Urinary bladder (tissue), 4 donors: Measurements from ENCODE around the gene DIAPH2. TPM values are rescaled to one million over a fixed set of nuclear protein-coding genes. Genes with fewer than 3 reads are reported as not detected.

Source experiments
- DNase-seq: peaks from one replicate; pipeline ENCODE4 v3.0.0-alpha.2; 2015; ENCODE audit errors: extremely low spot score
- H3K27ac ChIP-seq: one replicate; pipeline ENCODE4 v1.5.1; 2013; ENCODE audit warnings: low read depth, mild to moderate bottlenecking, moderate library complexity
- H3K36me3 ChIP-seq: one replicate; pipeline ENCODE4 v1.6.1; 2013; ENCODE audit warnings: mild to moderate bottlenecking, moderate library complexity; ENCODE audit not compliant: insufficient read depth
- H3K4me1 ChIP-seq: one replicate; pipeline ENCODE4 v1.6.1; 2013; ENCODE audit warnings: mild to moderate bottlenecking, moderate library complexity; ENCODE audit not compliant: insufficient read depth
- H3K4me3 ChIP-seq: one replicate; pipeline ENCODE4 v1.5.1; 2013; ENCODE audit warnings: low read depth, low read length
- WGBS: extraction: QIAGEN DNeasy Blood & Tissue Kit; methylation state at CpG from one replicate; pipeline ENCODE4 v1.1.7; 2013; 5-methylcytosine and 5-hydroxymethylcytosine counted together
- polyA plus RNA-seq: library from polyadenylated mRNA; stranded (reverse); fragments of 200-250 nt; gene quantifications from one replicate; pipeline ENCODE4 v1.2.3, GENCODE V29; 2013
- total RNA-seq: library from RNA; depleted of rRNA; stranded (reverse); fragments of >200 nt; gene quantifications from one replicate; pipeline ENCODE4 v1.2.3, GENCODE V29; 2014
- donor health status: healthy with polysubstance abuse.
- donor health status: healthy.

DIAPH2 gene
- total and polyA plus RNA-seq, 2 donors = 11.8 to 52.2 TPM

DNA sequence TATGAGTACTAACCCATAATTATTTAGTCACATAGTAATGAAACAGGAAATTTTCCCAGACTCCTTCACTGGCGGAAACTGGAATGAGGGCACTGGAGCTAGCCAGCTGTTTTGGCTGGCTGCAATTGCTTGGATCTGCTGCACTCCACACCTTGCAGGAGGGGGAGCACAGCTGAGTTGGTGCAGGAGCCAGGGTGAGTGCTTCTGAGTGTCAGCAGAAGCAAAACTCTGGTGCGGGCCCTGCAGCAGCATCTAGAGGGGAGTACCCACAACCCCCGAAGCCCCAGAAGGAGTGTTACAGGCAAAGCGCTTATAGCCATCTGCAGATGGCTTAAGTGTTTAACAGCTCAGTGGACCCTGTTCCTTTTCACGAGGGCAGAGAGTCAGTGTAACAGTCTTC lies 295.1 kb downstream of the DIAPH2 start:
- no peaks in the 10 kb centered on the region for H3K4me1 ChIP-seq
- DNase-seq = no peak
- no peak overlapping the region for H3K27ac ChIP-seq
- H3K4me3 ChIP-seq = no peak overlapping the region
- no peaks in the 10 kb centered on the region for H3K36me3 ChIP-seq
- WGBS = 78% methylated on average over 5 of the region's 5 CpGs

DNA sequence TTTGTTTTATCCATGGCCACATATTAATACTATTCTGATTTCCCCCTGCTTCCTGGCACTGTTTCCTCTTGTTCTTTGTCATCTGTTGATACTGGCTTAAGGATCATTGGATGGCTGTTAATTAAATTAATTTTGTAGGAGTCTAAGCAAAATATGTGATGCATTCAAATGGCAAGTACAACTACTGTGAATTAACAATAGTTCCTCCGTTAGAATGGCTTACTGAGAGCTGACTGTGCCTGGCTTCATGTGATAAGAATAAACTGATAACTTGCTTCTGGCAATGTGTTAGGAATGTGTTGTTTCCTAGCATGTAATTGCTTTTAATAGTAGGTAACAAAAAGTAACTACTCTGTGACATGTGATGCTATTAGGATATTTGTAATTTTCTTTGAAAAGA lies 297.5 kb downstream of the DIAPH2 start:
- no peak for DNase-seq
- no peak overlapping the region for H3K27ac ChIP-seq
- WGBS = 76% methylated on average over 1 of the region's 1 CpG
- H3K4me3 ChIP-seq = no peak overlapping the region
- no peaks in the 10 kb centered on the region for H3K36me3 ChIP-seq
- H3K4me1 ChIP-seq = no peaks in the 10 kb centered on the region

GRCh38 chrX:96984538-96984937 lies 299.9 kb downstream of the DIAPH2 start:
- no peak for DNase-seq
- no peak overlapping the region for H3K4me3 ChIP-seq
- H3K36me3 ChIP-seq = no peaks in the 10 kb centered on the region
- 78% methylated on average over 3 of the region's 3 CpGs for WGBS
- H3K27ac ChIP-seq = no peak overlapping the region
- H3K4me1 ChIP-seq = no peaks in the 10 kb centered on the region

DNA sequence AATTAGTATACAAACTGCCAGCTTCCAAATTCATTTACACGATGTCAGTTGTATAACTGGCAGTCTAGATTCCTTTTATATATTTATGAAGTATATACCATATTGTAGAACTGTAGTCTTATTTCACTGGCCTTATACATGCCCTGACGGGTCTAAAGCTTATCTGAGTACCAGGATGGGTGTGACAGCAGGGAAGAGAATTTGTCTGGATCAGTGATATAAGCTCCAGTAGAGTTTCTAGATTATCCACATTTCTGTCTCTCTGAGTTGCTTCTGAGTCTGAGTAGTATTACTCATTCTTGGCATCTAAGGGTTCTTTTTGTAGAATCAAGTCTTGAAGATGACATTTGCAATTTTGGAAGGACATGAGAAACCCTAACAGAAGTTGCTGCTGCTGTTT lies 300.4 kb downstream of the DIAPH2 start:
- no peak for DNase-seq
- no peak overlapping the region for H3K27ac ChIP-seq
- no peaks in the 10 kb centered on the region for H3K4me1 ChIP-seq
- no peak overlapping the region for H3K4me3 ChIP-seq
- H3K36me3 ChIP-seq = no peaks in the 10 kb centered on the region
- WGBS = 53% methylated on average over 2 of the region's 2 CpGs

DNA sequence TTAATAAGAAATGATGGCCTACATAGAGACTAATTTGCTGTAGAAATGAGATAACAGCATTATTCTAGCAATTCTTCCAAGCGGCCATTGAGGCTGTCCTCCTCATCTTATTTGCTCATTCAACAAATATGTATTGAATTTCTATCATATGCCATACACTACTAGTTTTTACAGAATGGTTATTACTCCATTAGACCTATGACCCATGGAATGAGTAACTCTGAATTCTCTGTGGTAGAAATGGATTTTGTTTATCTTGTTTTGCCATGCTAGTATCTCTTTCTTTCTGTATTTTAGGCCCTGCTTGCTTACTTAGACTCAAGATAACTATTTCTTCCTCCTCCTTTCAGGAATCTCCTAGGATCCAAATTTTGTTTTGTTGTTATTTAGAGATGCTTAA lies 302.6 kb downstream of the DIAPH2 start:
- 93% methylated on average over 1 of the region's 1 CpG for WGBS
- DNase-seq = no peak
- Histone ChIP-seq H3K4me3 (no peak overlapping the region), H3K27ac (no peak overlapping the region), H3K4me1 (no peaks in the 10 kb centered on the region), H3K36me3 (no peaks in the 10 kb centered on the region)

GRCh38 chrX:96989830-96990571 lies 305.4 kb downstream of the DIAPH2 start:
- H3K4me1 ChIP-seq = no peaks in the 10 kb centered on the region
- no peak overlapping the region for H3K27ac ChIP-seq
- no peak for DNase-seq
- no peak overlapping the region for H3K4me3 ChIP-seq
- WGBS = 88% methylated on average over 5 of the region's 5 CpGs
- no peaks in the 10 kb centered on the region for H3K36me3 ChIP-seq

DNA sequence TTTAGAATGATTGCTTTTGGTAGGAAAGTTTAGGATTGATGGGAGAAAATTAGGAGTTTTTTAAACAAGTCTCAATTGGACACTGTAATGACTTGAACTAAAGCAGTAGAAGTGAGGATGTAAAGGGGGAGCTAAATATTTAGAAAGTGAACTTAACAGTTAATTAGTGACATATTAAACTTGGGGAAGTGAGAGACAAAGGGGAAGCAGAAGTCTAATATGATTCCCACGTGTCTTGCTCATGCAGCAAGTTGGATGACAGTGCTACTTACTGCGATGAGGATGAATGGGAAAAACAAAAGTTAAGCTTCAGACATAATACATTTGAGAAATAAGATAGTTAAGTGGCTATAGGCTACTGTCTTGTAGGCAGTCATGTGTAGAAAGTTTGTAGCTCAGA lies 309.5 kb downstream of the DIAPH2 start:
- Histone ChIP-seq H3K4me3 (no peak overlapping the region), H3K27ac (no peak overlapping the region), H3K4me1 (no peaks in the 10 kb centered on the region), H3K36me3 (no peaks in the 10 kb centered on the region)
- 87% methylated on average over 2 of the region's 2 CpGs for WGBS
- DNase-seq = no peak

GRCh38 chrX:96997196-96997595 lies 312.6 kb downstream of the DIAPH2 start:
- Histone ChIP-seq H3K36me3 (no peaks in the 10 kb centered on the region), H3K4me3 (no peak overlapping the region), H3K4me1 (no peaks in the 10 kb centered on the region), H3K27ac (no peak overlapping the region)
- WGBS = 69% methylated on average over 4 of the region's 4 CpGs
- DNase-seq = no peak

GRCh38 chrX:97000682-97001368 lies 316.2 kb downstream of the DIAPH2 start:
- Histone ChIP-seq H3K4me1 (no peaks in the 10 kb centered on the region), H3K27ac (no peak overlapping the region), H3K4me3 (no peak overlapping the region), H3K36me3 (no peaks in the 10 kb centered on the region)
- DNase-seq = no peak

GRCh38 chrX:97006167-97006566 lies 321.5 kb downstream of the DIAPH2 start:
- 93% methylated on average over 3 of the region's 3 CpGs for WGBS

DNA sequence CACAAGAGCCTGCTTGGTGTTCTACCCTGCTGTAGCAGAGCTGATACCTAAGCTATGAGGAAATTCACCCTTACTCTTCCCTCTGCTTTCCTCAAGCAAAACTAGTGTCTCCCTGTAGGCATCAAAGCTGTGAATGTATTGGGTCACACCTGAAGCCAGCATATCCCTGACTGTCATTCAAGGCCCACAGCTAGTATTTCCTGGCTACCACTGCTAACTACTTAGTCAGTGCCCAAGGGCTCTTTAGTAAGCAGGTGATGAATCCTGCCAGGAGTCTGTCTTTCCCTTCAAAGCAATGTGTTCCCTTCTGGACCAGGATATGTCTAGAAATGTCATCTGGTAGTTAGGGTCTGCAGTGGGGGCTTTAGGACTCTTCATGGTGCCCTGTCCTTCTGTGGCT lies 324.7 kb downstream of the DIAPH2 start:
- Histone ChIP-seq H3K27ac (no peak overlapping the region), H3K4me3 (no peak overlapping the region), H3K4me1 (no peaks in the 10 kb centered on the region), H3K36me3 (no peaks in the 10 kb centered on the region)
- DNase-seq = no peak

More at GRCh38 chrX:97006167-97006566, 321.5 kb downstream of the DIAPH2 start:
- Histone ChIP-seq H3K4me3 (no peak overlapping the region), H3K4me1 (no peaks in the 10 kb centered on the region), H3K36me3 (no peaks in the 10 kb centered on the region), H3K27ac (no peak overlapping the region)
- no peak for DNase-seq

- WGBS = 99% methylated on average over 6 of the region's 6 CpGs
- H3K4me1 ChIP-seq = no peaks in the 10 kb centered on the region
- H3K27ac ChIP-seq = no peak overlapping the region
- no peak for DNase-seq
- H3K4me3 ChIP-seq = no peak overlapping the region
- no peaks in the 10 kb centered on the region for H3K36me3 ChIP-seq
Measured at GRCh38 chrX:97011540-97011939, 326.9 kb downstream of the DIAPH2 start.

- WGBS = 72% methylated on average over 2 of the region's 2 CpGs
- H3K4me3 ChIP-seq = no peak overlapping the region
- no peak for DNase-seq
- no peaks in the 10 kb centered on the region for H3K36me3 ChIP-seq
- H3K27ac ChIP-seq = no peak overlapping the region
- H3K4me1 ChIP-seq = no peaks in the 10 kb centered on the region
Measured at GRCh38 chrX:97016106-97016505, 331.5 kb downstream of the DIAPH2 start.

DNA sequence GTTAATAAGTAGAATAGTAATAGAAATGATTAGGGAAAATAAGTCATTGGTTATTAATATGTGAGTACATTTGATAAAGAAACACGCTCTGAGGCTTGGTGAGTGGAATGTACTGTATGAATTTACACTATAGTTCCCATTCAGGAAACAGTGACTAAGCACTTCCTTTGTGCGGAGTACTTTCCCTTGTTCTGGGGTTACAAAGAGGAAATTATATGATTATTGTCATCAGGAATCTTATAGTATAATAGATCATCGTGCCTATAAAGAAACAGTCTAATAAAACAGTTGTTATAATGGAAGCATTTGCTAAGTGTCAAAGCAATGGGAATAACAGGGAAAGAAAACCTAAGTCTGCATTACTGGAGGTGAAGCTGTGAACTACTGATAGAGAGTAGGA lies 337.0 kb downstream of the DIAPH2 start:
- no peak for DNase-seq
- Histone ChIP-seq H3K4me3 (no peak overlapping the region), H3K27ac (no peak overlapping the region), H3K36me3 (no peaks in the 10 kb centered on the region), H3K4me1 (no peaks in the 10 kb centered on the region)
- 81% methylated on average over 3 of the region's 3 CpGs for WGBS
